Mesenchymal stem cell (in vitro differentiated cells and primary cell): Measurements from ENCODE around the gene EGFLAM.

ENCODE experiments used
- DNase-seq: peaks from one replicate; pipeline ENCODE4 v3.0.0-alpha.2; 2013
- H2AFZ ChIP-seq: one replicate; pipeline ENCODE4 v1.6.1; 2013; ENCODE audit warnings: low read depth, mild to moderate bottlenecking, control low read depth, inconsistent platforms, low read length, moderate library complexity
- H2AK5ac ChIP-seq: 2 replicates; pipeline ENCODE4 v1.6.1; 2013; ENCODE audit warnings: low read length, moderate library complexity, mild to moderate bottlenecking, inconsistent platforms; ENCODE audit not compliant: severe bottlenecking
- H2BK120ac ChIP-seq: one replicate; pipeline ENCODE4 v1.6.1; 2013; ENCODE audit warnings: low read depth, mild to moderate bottlenecking, inconsistent platforms, low read length, moderate library complexity
- H2BK12ac ChIP-seq, 2 experiments: one replicate each; pipeline ENCODE4 v1.6.1; 2013; ENCODE audit warnings: inconsistent platforms in 2 of 2, low read length in 2 of 2, mild to moderate bottlenecking in 2 of 2, moderate library complexity in 2 of 2, control low read depth in 1 of 2
- H2BK15ac ChIP-seq: one replicate; pipeline ENCODE4 v1.6.1; 2013; ENCODE audit warnings: mild to moderate bottlenecking, low read depth, inconsistent platforms; ENCODE audit not compliant: poor library complexity, severe bottlenecking
- H2BK5ac ChIP-seq: 2 replicates; pipeline ENCODE4 v1.6.1; 2013; ENCODE audit warnings: low read depth, mild to moderate bottlenecking, low read length, control low read depth, inconsistent platforms; ENCODE audit not compliant: poor library complexity, severe bottlenecking
- H3K14ac ChIP-seq, 2 experiments: one replicate each; pipeline ENCODE4 v1.6.1; 2013; ENCODE audit warnings: inconsistent platforms in 2 of 2, low read length in 2 of 2, control low read depth in 1 of 2, mild to moderate bottlenecking in 1 of 2, moderate library complexity in 1 of 2
- H3K18ac ChIP-seq, 2 experiments: one replicate each; pipeline ENCODE4 v1.6.1; 2013; ENCODE audit warnings: inconsistent platforms in 2 of 2, low read length in 2 of 2, control low read depth in 1 of 2, low read depth in 1 of 2, mild to moderate bottlenecking in 1 of 2
- H3K23ac ChIP-seq, 2 experiments: one replicate each; pipeline ENCODE4 v1.6.1; 2013; ENCODE audit warnings: inconsistent platforms in 2 of 2, low read length in 2 of 2, mild to moderate bottlenecking in 2 of 2, moderate library complexity in 2 of 2, control low read depth in 1 of 2
- H3K27ac ChIP-seq: 2 replicates; pipeline ENCODE4 v1.5.1; 2013; ENCODE audit warnings: mild to moderate bottlenecking, moderate library complexity, low read length, control low read depth, inconsistent platforms; ENCODE audit not compliant: poor library complexity, severe bottlenecking
- H3K27me3 ChIP-seq, 2 experiments: 2 replicates each; pipeline versions ENCODE4 v1.6.1 to v1.7.0; 2013; ENCODE audit warnings: low read length in 2 of 2, mild to moderate bottlenecking in 2 of 2, moderate library complexity in 2 of 2, control low read depth in 1 of 2, inconsistent platforms in 1 of 2; ENCODE audit not compliant: control insufficient read depth in 1 of 2, insufficient read depth in 1 of 2
- H3K36me3 ChIP-seq, 2 experiments: 2 replicates each; pipeline versions ENCODE4 v1.6.1 to v1.7.0; 2013; ENCODE audit warnings: low read length in 2 of 2, control low read depth in 1 of 2, inconsistent platforms in 1 of 2, low read depth in 1 of 2, mild to moderate bottlenecking in 1 of 2; ENCODE audit not compliant: insufficient read depth in 2 of 2, control insufficient read depth in 1 of 2
- H3K4ac ChIP-seq, 2 experiments: one replicate each; pipeline ENCODE4 v1.6.1; 2013; ENCODE audit warnings: inconsistent platforms in 2 of 2, low read length in 2 of 2, mild to moderate bottlenecking in 2 of 2, moderate library complexity in 2 of 2, control low read depth in 1 of 2, low read depth in 1 of 2
- H3K4me1 ChIP-seq: 2 replicates; pipeline ENCODE4 v1.6.1; 2013; ENCODE audit warnings: low read depth, low read length, control low read depth; ENCODE audit not compliant: control insufficient read depth, insufficient read depth
- H3K4me2 ChIP-seq: 2 replicates; pipeline ENCODE4 v1.6.1; 2013; ENCODE audit warnings: low read length, mild to moderate bottlenecking, inconsistent platforms; ENCODE audit not compliant: poor library complexity, severe bottlenecking
- H3K4me3 ChIP-seq, 2 experiments: 2 replicates each; pipeline versions ENCODE4 v1.5.1 to v1.7.0; 2013; ENCODE audit warnings: low read length in 2 of 2, mild to moderate bottlenecking in 2 of 2, control low read depth in 1 of 2, low read depth in 1 of 2; ENCODE audit not compliant: insufficient read depth in 1 of 2
- H3K79me1 ChIP-seq: replicated peaks from 2 replicates; pipeline ENCODE4 v1.6.1; 2013; ENCODE audit warnings: mild to moderate bottlenecking, control low read depth, low read length, inconsistent platforms; ENCODE audit not compliant: poor library complexity, severe bottlenecking
- H3K9ac ChIP-seq: 2 replicates; pipeline ENCODE4 v1.7.0; 2013; ENCODE audit warnings: mild to moderate bottlenecking, low read length, moderate library complexity
- H3K9me3 ChIP-seq: 2 replicates; pipeline ENCODE4 v1.7.0; 2013; ENCODE audit warnings: mild to moderate bottlenecking, low read length; ENCODE audit not compliant: control insufficient read depth
- H4K8ac ChIP-seq: one replicate; pipeline ENCODE4 v1.6.1; 2013; ENCODE audit warnings: inconsistent platforms, mild to moderate bottlenecking, low read length, moderate library complexity
- H4K91ac ChIP-seq: one replicate; pipeline ENCODE4 v1.6.1; 2013; ENCODE audit warnings: mild to moderate bottlenecking, low read length, inconsistent platforms
- WGBS: methylation state at CpG from one replicate; pipeline ENCODE4 v1.1.7; 2013; ENCODE audit warnings: mixed read lengths; 5-methylcytosine and 5-hydroxymethylcytosine counted together

EGFLAM gene

DNA sequence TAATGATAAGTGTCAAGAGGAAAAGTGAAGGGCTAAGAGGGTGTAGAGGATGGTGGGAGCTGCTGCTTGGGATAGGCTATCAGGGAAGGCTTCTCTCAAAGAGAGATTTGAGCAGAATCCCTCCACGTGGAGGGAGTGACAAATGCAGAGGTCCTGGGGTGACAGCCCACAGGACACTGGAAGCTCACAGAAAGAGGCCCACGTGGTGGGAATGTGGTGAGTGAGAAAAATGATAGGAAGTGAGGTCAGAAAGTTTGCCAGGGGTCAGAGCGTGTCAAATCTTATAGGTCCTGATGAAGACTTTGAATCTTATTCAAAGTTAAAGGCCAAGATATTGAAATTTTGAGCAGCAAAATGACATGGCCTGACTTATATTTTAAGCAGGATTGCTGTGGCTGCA, 125.3 kb downstream of the EGFLAM start:
- Histone ChIP-seq H2BK120ac (no peak overlapping the region), H3K23ac (no peak overlapping the region), H3K14ac (no peak overlapping the region), H3K9ac (no peak overlapping the region), H2BK5ac (no peak overlapping the region), H2BK12ac (no peak overlapping the region), H3K4me1 (peaks cover 1% of the 10 kb centered on the region), H3K4me2 (no peak overlapping the region), H3K9me3 (no peaks in the 10 kb centered on the region), H3K27me3 (peaks cover 6 to 27% of the 10 kb centered on the region in 2 experiments), H2AFZ (no peak overlapping the region), H3K79me1 (no peaks in the 10 kb centered on the region), H3K27ac (no peak overlapping the region), H3K4ac (no peak overlapping the region), H3K18ac (peak overlapping the region in 1 of 2 experiments; percentile 54), H2AK5ac (no peak overlapping the region), H3K36me3 (no peaks in the 10 kb centered on the region), H4K91ac (no peak overlapping the region), H3K4me3 (no peak overlapping the region), H2BK15ac (no peak overlapping the region), H4K8ac (peak overlapping the region; percentile 54)
- WGBS, result 59% methylated on average over 3 of the region's 3 CpGs
- no peak for DNase-seq

DNA sequence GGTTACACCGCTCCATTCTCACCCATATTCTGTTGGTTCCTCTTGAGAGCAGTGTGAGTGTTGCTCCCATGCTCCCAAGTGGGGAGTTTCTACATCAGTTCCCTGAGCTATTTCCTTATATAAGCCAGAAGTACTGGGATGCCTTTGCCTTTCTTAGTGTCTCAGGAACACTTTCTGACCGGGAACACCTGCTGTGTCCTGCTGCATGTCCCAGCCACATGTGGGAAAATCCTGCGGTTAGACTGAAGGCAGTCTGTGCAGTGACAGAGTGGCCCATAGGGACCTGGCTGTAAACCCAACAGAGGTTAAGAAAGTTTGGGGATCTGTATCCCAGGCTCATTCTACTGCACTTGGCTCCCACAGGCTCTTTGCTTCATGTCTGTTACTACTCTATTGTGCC, 126.0 kb downstream of the EGFLAM start:
- no peaks in the 10 kb centered on the region for H3K36me3 ChIP-seq
- WGBS, result 58% methylated on average over 3 of the region's 3 CpGs
- no peak overlapping the region for H2BK15ac ChIP-seq
- H3K14ac ChIP-seq, result no peak overlapping the region
- no peak overlapping the region for H2BK120ac ChIP-seq
- H3K27me3 ChIP-seq, result peaks cover 0 to 20% of the 10 kb centered on the region in 2 experiments
- DNase-seq, result no peak
- H3K4me1 ChIP-seq, result peaks cover 1% of the 10 kb centered on the region
- no peak overlapping the region for H3K4me2 ChIP-seq
- no peak overlapping the region for H3K4me3 ChIP-seq
- H3K4ac ChIP-seq, result no peak overlapping the region
- H2AFZ ChIP-seq, result no peak overlapping the region
- no peaks in the 10 kb centered on the region for H3K79me1 ChIP-seq
- H3K18ac ChIP-seq, result no peak overlapping the region
- H2AK5ac ChIP-seq, result no peak overlapping the region
- no peak overlapping the region for H4K91ac ChIP-seq
- no peak overlapping the region for H3K9ac ChIP-seq
- no peak overlapping the region for H2BK12ac ChIP-seq
- no peak overlapping the region for H3K23ac ChIP-seq
- H3K27ac ChIP-seq, result no peak overlapping the region
- no peaks in the 10 kb centered on the region for H3K9me3 ChIP-seq
- H4K8ac ChIP-seq, result no peak overlapping the region
- no peak overlapping the region for H2BK5ac ChIP-seq

DNA sequence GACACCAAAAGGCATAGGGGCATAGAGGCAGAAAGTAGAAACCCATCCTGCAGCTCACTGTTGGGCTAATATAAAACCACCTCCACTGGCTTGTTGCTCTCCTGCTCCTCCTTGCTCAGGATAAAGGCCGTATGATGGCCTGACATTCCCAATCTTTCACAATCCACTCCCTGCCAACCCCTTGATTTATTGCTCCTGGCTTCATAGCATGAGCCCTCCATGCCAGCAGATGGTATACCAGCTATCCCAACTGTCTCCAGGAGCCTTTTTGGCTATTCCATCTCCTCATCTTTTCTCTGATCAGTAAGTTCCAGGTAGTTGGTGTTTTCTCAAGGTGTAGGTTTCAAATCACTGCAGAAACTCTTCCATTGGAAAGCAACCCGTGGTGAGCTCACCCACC, 128.8 kb downstream of the EGFLAM start:
- no peaks in the 10 kb centered on the region for H3K9me3 ChIP-seq
- H3K23ac ChIP-seq, result no peak overlapping the region
- DNase-seq, result no peak
- H3K4me2 ChIP-seq, result no peak overlapping the region
- H3K4me3 ChIP-seq, result no peak overlapping the region
- no peak overlapping the region for H3K27ac ChIP-seq
- no peak overlapping the region for H2BK15ac ChIP-seq
- H4K8ac ChIP-seq, result no peak overlapping the region
- no peaks in the 10 kb centered on the region for H3K79me1 ChIP-seq
- no peak overlapping the region for H3K4ac ChIP-seq
- no peak overlapping the region for H4K91ac ChIP-seq
- no peak overlapping the region for H2AK5ac ChIP-seq
- H2BK12ac ChIP-seq, result no peak overlapping the region
- WGBS, result 68% methylated on average over 2 of the region's 2 CpGs
- no peaks in the 10 kb centered on the region for H3K4me1 ChIP-seq
- peaks cover 0 to 9% of the 10 kb centered on the region in 2 experiments for H3K27me3 ChIP-seq
- no peak overlapping the region for H2BK120ac ChIP-seq
- H3K14ac ChIP-seq, result no peak overlapping the region
- H3K9ac ChIP-seq, result no peak overlapping the region
- H2BK5ac ChIP-seq, result no peak overlapping the region
- no peak overlapping the region for H2AFZ ChIP-seq
- no peaks in the 10 kb centered on the region for H3K36me3 ChIP-seq
- H3K18ac ChIP-seq, result no peak overlapping the region

DNA sequence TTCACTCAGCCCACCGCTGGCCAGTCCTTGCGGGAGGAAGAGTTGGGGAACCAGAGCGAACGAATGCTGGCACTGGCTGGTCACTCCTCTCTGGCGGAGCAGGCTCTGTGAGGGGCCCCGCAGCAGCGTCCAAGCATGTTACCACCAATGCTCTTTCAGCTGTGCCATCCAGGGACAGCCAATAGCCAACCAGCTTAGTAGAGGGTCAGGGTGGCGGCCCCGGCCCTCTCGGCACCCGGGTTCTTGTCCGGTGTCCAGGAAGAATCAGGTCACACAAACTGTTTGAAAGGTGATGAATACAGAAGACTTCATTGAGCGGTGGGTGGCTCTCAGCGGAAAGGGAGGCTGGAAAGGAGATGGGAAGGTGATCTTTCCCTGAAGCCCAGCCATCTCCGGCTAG, 135.3 kb downstream of the EGFLAM start:
- Histone ChIP-seq H3K4me3 (no peak overlapping the region), H2AK5ac (no peak overlapping the region), H3K36me3 (no peaks in the 10 kb centered on the region), H3K4me2 (no peak overlapping the region), H3K18ac (no peak overlapping the region), H4K8ac (no peak overlapping the region), H2BK12ac (no peak overlapping the region), H2BK5ac (no peak overlapping the region), H3K9ac (no peak overlapping the region), H3K27ac (no peak overlapping the region), H3K14ac (no peak overlapping the region), H3K4ac (no peak overlapping the region), H2AFZ (no peak overlapping the region), H2BK120ac (no peak overlapping the region), H4K91ac (no peak overlapping the region), H3K23ac (no peak overlapping the region), H3K27me3 (peaks cover 2 to 24% of the 10 kb centered on the region in 2 experiments), H3K4me1 (no peaks in the 10 kb centered on the region), H3K79me1 (no peaks in the 10 kb centered on the region), H3K9me3 (no peaks in the 10 kb centered on the region), H2BK15ac (no peak overlapping the region)
- 98% methylated on average over 15 of the region's 15 CpGs for WGBS
- DNase-seq, result no peak
